Lower leg skin (tissue), 3 donors: ENCODE measurements around the gene SLC51B.

ENCODE experiments used
- CTCF ChIP-seq, 3 donors: fragments of 450-650 bp; IDR thresholded peaks; one replicate each; pipeline ENCODE4 v1.5.1; 2016; ENCODE audit warnings: antibody characterized with exemption in 3 of 3, mild to moderate bottlenecking in 3 of 3, moderate library complexity in 2 of 3
- POLR2A ChIP-seq, 2 donors: fragments of 450-650 bp; IDR thresholded peaks; one replicate each; pipeline ENCODE4 v1.6.1; 2016 to 2017; ENCODE audit warnings: antibody characterized with exemption in 2 of 2, mild to moderate bottlenecking in 1 of 2, moderate library complexity in 1 of 2

GRCh38 chr15:65062061-65062460, 16.9 kb downstream of the SLC51B start:
- TF ChIP-seq CTCF (IDR thresholded peaks at IDR 0.05) = no peak
- no peak for TF ChIP-seq POLR2A (IDR thresholded peaks at IDR 0.05)
